ENCODE data around the gene FCER1G.

Gene FCER1G

DNA sequence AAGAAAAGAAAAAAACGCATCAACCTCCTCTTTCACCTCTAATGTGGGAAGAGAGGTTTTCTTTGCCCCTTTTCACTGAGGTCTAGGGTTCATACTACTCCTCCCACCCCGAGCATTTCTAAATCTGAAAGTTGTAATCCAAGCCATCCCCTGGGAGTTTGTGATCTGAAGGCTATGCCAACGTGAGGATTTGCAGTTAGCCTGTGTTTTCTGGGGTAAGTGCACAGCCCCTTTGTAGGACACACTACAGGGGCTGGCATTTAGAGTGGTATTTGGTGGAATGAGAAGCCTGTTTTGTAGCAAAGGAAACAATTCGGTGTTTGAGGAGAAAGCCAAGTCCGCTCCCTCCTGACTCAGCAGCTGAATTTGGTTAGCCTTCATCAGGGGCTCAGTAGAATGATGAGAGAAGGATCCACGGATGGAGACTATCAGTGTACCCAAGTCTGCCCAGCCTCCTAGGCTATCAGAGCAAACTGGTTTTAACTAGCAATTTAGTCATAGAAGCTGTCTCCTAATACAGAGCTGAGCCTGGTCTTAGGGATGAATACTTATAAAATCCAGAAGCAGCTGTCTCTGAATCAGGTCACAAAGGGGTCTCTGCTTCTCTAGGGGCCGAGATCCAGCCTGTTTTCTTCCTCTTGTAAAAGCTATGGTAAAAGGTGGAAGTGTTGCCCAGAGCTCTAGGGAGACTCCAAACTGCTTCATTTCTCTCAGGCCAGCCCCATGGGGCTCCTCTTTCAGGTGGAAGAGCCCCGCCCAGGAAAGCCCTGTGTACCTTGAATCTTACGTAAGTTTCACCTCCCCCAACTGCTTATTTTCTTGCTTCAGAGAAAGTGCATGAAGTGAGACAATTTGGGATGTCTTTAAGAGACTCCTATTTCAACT, 45.5 kb downstream of the FCER1G start:
- in situ Hi-C loops (cut with MboI; ENCODE audit: low sequenced_read_pairs) = no loop called here

DNA sequence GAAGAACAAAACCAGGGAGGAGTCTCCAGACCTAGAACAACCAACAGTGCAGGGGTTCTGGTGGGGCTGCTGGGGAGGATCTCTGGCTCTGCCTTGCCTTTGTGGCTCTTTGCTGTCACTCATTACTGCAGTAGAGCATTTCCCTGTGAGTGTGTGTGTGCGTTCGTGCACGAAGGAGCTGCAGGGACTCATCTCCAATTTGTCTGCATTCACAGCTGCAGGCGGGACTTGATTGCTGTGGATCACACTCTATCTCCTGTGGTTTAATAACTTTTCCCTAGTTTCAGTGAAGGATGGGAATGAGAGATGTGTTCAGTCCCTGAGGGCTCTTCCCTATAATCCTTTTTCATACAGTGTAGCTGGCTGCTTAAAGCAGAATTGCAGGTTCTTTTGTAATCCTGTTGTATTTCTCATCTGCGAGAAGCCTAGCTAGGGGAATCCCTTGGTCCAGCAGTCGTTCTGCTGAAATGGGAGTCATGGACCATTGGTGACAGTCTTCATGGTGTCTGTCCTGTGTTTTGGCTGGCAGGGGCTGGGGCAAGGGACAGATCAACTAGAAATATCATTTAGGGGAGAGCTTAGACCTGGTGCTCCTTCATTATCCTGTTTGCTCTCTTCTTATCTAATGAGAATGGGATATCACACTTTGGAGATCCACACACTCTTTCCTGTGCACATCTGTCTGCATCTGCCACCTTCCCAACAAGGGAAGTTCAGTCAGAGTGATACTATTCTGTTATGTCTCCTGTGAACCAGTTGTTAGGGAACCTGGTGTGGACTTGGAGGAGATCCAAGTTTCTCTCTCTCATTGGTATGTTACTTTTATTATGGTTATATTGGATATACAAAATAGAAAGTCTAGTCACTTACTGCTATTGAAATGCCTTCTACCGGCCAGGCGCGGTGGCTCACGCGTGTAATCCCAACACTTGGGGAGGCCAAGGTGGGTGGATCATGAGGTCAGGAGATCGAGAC, 46.5 kb downstream of the FCER1G start:
- in situ Hi-C loops (cut with MboI; ENCODE audit: low sequenced_read_pairs) = no loop called here

DNA sequence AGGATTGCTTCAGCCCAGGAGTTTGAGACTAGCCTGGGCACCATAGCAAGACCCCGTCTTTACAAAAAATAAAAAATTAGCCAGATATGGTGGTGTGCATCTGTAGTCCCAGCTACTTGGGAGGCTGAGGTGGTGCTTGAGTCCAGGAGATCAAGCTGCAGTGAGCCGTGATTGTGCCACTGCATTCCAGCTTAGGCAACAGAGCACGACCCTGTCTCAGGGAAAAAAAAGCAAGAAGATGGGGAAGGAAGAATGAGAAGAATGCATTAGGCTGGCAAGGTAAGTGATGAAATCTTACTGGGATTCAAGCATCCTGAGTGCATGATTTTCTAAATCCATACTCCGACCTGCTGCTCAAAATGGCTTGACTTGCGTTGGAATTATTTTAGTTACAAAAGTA, 50.2 kb downstream of the FCER1G start:
- in situ Hi-C loops (cut with MboI; ENCODE audit: low sequenced_read_pairs) = no loop called here

DNA sequence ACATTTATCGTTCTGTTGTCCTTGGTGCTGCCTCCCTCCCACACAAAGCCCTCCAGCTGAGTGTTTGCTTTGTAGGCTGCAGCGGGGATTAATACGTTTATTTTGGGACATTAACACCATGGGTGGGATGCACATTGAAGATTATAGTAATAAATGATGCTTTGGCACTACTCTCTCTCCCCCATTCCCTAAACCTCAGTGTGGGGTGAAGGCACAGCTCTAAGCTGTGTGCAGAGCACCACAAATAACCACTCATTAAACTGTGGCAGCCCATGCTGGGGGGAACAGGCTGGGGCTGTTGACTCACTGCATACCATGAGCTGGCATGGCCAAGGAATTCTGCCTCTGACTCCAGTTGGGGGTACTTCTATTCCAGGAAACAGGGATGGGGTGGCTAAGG, 51.1 kb downstream of the FCER1G start:
- in situ Hi-C loops (cut with MboI; ENCODE audit: low sequenced_read_pairs) = no loop called here

DNA sequence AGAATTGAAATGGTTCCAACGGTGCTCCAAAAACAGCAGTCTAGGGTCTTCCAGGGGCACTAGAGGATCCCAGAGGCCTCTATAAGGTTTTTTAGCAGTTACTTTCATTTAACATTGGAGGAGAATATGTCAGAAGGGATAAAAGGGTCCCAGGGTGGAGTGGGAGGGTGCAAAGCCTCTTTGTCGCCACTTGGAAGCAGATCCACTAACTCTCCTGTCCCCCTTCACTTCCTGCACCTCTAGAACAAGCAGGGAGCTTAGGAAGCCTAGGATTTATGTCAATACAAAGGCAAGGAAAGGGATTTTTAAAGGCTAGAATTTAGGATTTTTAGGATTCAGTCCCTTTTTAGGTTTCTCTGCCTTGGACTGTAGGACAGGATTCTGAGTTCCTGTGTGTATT, 51.7 kb downstream of the FCER1G start:
- in situ Hi-C loops (cut with MboI; ENCODE audit: low sequenced_read_pairs) = no loop called here

DNA sequence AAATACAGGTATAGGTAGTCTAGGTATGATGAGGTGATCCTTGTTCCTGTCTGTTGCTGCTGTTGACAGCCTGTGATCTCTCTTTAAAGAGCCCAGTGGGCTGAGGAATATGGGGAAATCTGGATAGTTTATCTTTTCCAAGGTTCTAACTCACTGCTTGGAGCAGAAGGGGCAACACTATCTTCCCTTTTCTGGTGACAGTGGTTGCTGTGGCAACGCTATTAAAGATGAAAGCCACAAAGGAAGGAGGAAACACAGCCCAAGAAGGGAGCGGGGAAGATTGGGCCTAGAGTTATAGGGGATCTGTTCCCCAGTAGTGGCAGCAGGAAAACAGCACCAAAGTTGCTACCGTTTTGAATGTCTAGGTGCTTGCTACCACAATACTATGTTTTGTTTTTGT, 52.2 kb downstream of the FCER1G start:
- in situ Hi-C loops (cut with MboI; ENCODE audit: low sequenced_read_pairs) = no loop called here
